ENCODE measurements around the gene RPS6KA1. TPM values are rescaled to one million over a fixed set of nuclear protein-coding genes. Genes with fewer than 3 reads are reported as not detected.

RPS6KA1 gene
- total and polyA plus RNA-seq, 11 donors, result 1.1 to 24.4 (median 3.5) TPM

DNA sequence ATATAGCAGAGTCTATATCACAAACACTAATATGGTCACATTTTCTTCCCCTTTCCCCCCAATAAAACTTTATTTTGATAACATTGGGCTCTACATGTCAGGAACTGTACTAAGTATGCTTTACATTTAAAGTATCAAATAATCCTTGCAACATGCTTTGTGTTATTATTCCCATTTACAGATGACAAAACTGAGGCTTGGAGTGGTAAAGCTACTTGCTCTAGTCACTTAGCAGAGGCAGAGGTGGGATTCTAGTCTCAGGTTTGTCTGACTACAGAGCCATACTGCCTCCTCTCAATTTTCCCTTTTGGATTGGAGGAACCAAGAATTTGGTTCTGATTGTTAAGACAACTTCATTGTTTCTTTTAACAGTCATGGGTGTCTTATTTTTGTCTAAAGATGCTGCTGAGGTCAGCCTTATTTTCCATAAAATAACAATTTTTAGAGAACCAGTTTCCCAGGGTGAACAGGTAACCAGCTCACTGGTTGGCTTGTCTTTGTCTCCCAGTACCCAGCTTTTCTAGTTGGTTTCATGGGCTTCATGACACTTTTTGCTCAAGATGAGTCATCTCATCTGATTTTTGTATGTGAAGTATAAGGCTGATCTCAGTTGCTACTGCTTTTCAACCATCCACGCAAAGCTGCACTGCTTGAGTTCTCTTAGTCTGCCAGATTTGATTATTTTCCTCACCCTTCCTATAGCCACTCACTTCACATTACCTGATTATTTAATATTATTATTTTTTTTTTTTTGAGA lies 85.3 kb downstream of the RPS6KA1 start:
- intact Hi-C loops (cut with DNase I), result no loop called here
- no peaks in the 10 kb centered on the region for H3K9me3 ChIP-seq
- H3K4me1 ChIP-seq, result peaks cover 0 to 20% (median 17%) of the 10 kb centered on the region in 12 donors
- WGBS, 4 donors, result 93 to 100% (median 99%) methylated on average over 1 of the region's 1 CpG
- DNase-seq (no peak), ATAC-seq (no peak)
- TF ChIP-seq POLR2A (IDR thresholded peaks at IDR 0.05), result no peak
- TF ChIP-seq, protein P1, sequence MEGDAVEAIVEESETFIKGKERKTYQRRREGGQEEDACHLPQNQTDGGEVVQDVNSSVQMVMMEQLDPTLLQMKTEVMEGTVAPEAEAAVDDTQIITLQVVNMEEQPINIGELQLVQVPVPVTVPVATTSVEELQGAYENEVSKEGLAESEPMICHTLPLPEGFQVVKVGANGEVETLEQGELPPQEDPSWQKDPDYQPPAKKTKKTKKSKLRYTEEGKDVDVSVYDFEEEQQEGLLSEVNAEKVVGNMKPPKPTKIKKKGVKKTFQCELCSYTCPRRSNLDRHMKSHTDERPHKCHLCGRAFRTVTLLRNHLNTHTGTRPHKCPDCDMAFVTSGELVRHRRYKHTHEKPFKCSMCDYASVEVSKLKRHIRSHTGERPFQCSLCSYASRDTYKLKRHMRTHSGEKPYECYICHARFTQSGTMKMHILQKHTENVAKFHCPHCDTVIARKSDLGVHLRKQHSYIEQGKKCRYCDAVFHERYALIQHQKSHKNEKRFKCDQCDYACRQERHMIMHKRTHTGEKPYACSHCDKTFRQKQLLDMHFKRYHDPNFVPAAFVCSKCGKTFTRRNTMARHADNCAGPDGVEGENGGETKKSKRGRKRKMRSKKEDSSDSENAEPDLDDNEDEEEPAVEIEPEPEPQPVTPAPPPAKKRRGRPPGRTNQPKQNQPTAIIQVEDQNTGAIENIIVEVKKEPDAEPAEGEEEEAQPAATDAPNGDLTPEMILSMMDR (IDR thresholded peaks at IDR 0.05), result no peak
- H3K27ac ChIP-seq, result no peak overlapping the region
- peaks cover 0 to 2% (median 0%) of the 10 kb centered on the region in 9 donors for H3K27me3 ChIP-seq
- no peaks in the 10 kb centered on the region for H3K36me3 ChIP-seq
- no peak overlapping the region for H3K4me3 ChIP-seq

DNA sequence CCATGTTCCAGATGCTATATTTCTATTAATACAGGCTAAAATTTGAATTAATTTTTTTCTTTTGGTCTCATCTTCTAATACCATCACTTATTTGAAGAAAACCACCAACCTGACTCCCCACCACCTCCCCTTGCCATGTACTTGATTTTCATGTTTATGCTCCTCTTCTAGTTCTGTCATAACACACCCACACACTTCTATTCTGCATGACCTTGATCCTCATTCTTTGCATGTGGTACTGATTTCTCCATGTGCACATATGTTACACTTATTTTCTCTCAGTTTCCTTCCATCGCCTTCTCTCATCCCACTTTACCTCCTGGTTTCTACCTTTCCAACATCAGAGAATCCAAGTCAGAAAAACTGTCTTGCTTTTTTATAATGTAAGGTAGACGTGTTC lies 87.3 kb downstream of the RPS6KA1 start:
- ATAC-seq (no peak), DNase-seq (no peak)
- intact Hi-C loops (cut with DNase I), result no loop called here
- Histone ChIP-seq H3K27me3 (no peaks in the 10 kb centered on the region), H3K4me1 (peaks cover 0 to 25% (median 19%) of the 10 kb centered on the region in 12 donors), H3K9me3 (no peaks in the 10 kb centered on the region), H3K4me3 (no peak overlapping the region), H3K36me3 (no peaks in the 10 kb centered on the region), H3K27ac (peak overlapping the region in 6 of 12 donors; percentile 15 to 99 (median 35))
- no peak for TF ChIP-seq POLR2A (IDR thresholded peaks at IDR 0.05)
- TF ChIP-seq, protein P1 (IDR thresholded peaks at IDR 0.05), result no peak
- WGBS, 4 donors, result 94 to 98% (median 95%) methylated on average over 2 of the region's 2 CpGs

DNA sequence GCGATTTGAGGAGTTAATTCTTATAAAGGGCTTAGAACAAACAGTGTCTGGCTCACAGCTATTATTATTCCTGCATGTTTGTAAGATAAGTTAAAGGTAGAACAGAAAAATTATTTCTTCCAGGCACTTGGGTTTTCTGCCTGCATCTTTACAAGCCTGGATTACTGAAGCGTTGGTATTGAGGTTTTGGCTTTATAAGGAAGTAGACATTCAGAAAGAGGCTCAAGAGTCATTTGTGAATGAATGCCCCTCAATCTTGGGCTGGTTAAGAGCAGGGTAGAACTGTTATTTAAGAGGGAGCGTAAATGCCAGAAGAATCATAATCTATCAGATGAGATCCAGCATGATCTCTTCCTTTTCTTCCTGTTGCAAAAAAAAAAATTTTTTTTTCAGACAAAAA lies 89.0 kb downstream of the RPS6KA1 start:
- no peaks in the 10 kb centered on the region for H3K36me3 ChIP-seq
- 68 to 71% (median 69%) methylated on average over 3 of the region's 3 CpGs for WGBS, 4 donors
- H3K27ac ChIP-seq, result peak overlapping the region; percentile 98 to 100 (median 99)
- TF ChIP-seq, protein P1 (IDR thresholded peaks at IDR 0.05), result no peak
- no peak for TF ChIP-seq POLR2A (IDR thresholded peaks at IDR 0.05)
- H3K4me3 ChIP-seq, result no peak overlapping the region
- H3K27me3 ChIP-seq, result no peaks in the 10 kb centered on the region
- no peaks in the 10 kb centered on the region for H3K9me3 ChIP-seq
- DNase-seq (no peak), ATAC-seq (no peak)
- intact Hi-C loops (cut with DNase I), result no loop called here
- peaks cover 0 to 29% (median 20%) of the 10 kb centered on the region in 12 donors for H3K4me1 ChIP-seq

MicroRNAs within 50 kb of the gene (microRNA counts, 767-probe panel; counts per million panel counts)
- 0 to 71.6 counts per million in 2 donors for microRNA hsa-miR-1976

Small RNA genes within 50 kb of the gene (microRNA-seq; reads per million reads assigned to microRNA genes)
- gene MIR1976, result 0 to 2.1 (median 1.4) reads per million in 4 donors

Other genes with a start within 250 kb of the RPS6KA1 start
- gene SH3BGRL3, start 249.7 kb upstream of the RPS6KA1 start, total RNA-seq, result 100 to 1,000 TPM in 1 of 9 donors, 10 to 100 TPM in 8; 22.4 to 234 (median 40.0) TPM
- gene SH3BGRL3, start 249.7 kb upstream of the RPS6KA1 start, polyA plus RNA-seq, result 100 to 1,000 TPM in 1 of 2 donors, 10 to 100 TPM in 1; 43.8 to 119 TPM
- 10 to 100 TPM in 3 of 9 donors, 1 to 10 TPM in 6; 3.7 to 17.2 (median 7.6) TPM for gene UBXN11, start 223.1 kb upstream of the RPS6KA1 start, total RNA-seq
- 10 to 100 TPM in 1 of 2 donors, 1 to 10 TPM in 1; 9.0 to 12.2 TPM for gene UBXN11, start 223.1 kb upstream of the RPS6KA1 start, polyA plus RNA-seq
- gene CD52, start 211.8 kb upstream of the RPS6KA1 start, total RNA-seq, result 10 to 100 TPM in 2 of 9 donors, 1 to 10 TPM in 6, not detected in 1; 1.6 to 89.9 (median 4.4) TPM
- 10 to 100 TPM in 1 of 2 donors, 1 to 10 TPM in 1; 9.9 to 26.1 TPM for gene CD52, start 211.8 kb upstream of the RPS6KA1 start, polyA plus RNA-seq
- under 1 TPM in 2 of 9 donors, not detected in 7; 0.25 to 0.45 TPM for gene CRYBG2, start 175.6 kb upstream of the RPS6KA1 start, total RNA-seq
- gene CRYBG2, start 175.6 kb upstream of the RPS6KA1 start, polyA plus RNA-seq, result not detected
- gene ZNF683, start 157.0 kb upstream of the RPS6KA1 start, total RNA-seq, result 1 to 10 TPM in 1 of 9 donors, under 1 TPM in 2, not detected in 6; 0.28 to 1.2 (median 0.48) TPM
- under 1 TPM in 1 of 2 donors, not detected in 1; 0.04 TPM for gene ZNF683, start 157.0 kb upstream of the RPS6KA1 start, polyA plus RNA-seq
- under 1 TPM in 1 of 9 donors, not detected in 8; 0.15 TPM for gene LIN28A, start 118.9 kb upstream of the RPS6KA1 start, total RNA-seq
- not detected for gene LIN28A, start 118.9 kb upstream of the RPS6KA1 start, polyA plus RNA-seq
- 10 to 100 TPM; 14.1 to 45.0 (median 29.9) TPM for gene DHDDS, start 97.4 kb upstream of the RPS6KA1 start, total RNA-seq
- 10 to 100 TPM; 22.0 to 44.6 TPM for gene DHDDS, start 97.4 kb upstream of the RPS6KA1 start, polyA plus RNA-seq
- 100 to 1,000 TPM in 7 of 9 donors, 10 to 100 TPM in 2; 66.3 to 256 (median 123) TPM for gene HMGN2, start 57.3 kb upstream of the RPS6KA1 start, total RNA-seq
- 100 to 1,000 TPM; 116 to 154 TPM for gene HMGN2, start 57.3 kb upstream of the RPS6KA1 start, polyA plus RNA-seq
- gene ARID1A, start 166.3 kb downstream of the RPS6KA1 start, total RNA-seq, result 10 to 100 TPM; 29.0 to 73.9 (median 49.9) TPM
- gene ARID1A, start 166.3 kb downstream of the RPS6KA1 start, polyA plus RNA-seq, result 10 to 100 TPM; 14.1 to 33.0 TPM